NCI-H226 (cell line): Measurements from ENCODE around the gene CDH3.

Source experiments
- DNase-seq: peaks from one replicate; pipeline ENCODE4 v3.0.0-alpha.2; 2015

Gene CDH3

GRCh38 chr16:68652659-68653058 is 7.5 kb downstream of the CDH3 start:
- no peak for DNase-seq

GRCh38 chr16:68655806-68656205 is 10.7 kb downstream of the CDH3 start:
- DNase-seq = no peak

GRCh38 chr16:68656751-68657150 is 11.6 kb downstream of the CDH3 start:
- no peak for DNase-seq

- peak; percentile 88 for DNase-seq
Observed at GRCh38 chr16:68658341-68658973, 13.3 kb downstream of the CDH3 start.

GRCh38 chr16:68658974-68659360 is 13.9 kb downstream of the CDH3 start:
- no peak for DNase-seq

GRCh38 chr16:68659412-68660358 is 14.6 kb downstream of the CDH3 start:
- DNase-seq = no peak

GRCh38 chr16:68660359-68660795 is 15.3 kb downstream of the CDH3 start:
- peak; percentile 39 for DNase-seq

- no peak for DNase-seq
Observed at GRCh38 chr16:68662035-68662434, 16.9 kb downstream of the CDH3 start.

GRCh38 chr16:68664297-68664696 is 19.2 kb downstream of the CDH3 start:
- no peak for DNase-seq

- DNase-seq = no peak
Observed at GRCh38 chr16:68665501-68665900, 20.4 kb downstream of the CDH3 start.

GRCh38 chr16:68668266-68668665 is 23.2 kb downstream of the CDH3 start:
- peak; percentile 61 for DNase-seq

- peak; percentile 64 for DNase-seq
Observed at GRCh38 chr16:68676113-68676860, 31.2 kb downstream of the CDH3 start.

- no peak for DNase-seq
Observed at GRCh38 chr16:68681038-68681437, 35.9 kb downstream of the CDH3 start.

- DNase-seq = no peak
Observed at GRCh38 chr16:68685685-68686478, 40.8 kb downstream of the CDH3 start.

- no peak for DNase-seq
Observed at GRCh38 chr16:68686905-68687304, 41.8 kb downstream of the CDH3 start.

- DNase-seq = no peak
Observed at GRCh38 chr16:68689921-68690320, 44.8 kb downstream of the CDH3 start.

- DNase-seq = no peak
Observed at GRCh38 chr16:68695575-68695974, 50.5 kb downstream of the CDH3 start.

GRCh38 chr16:68696514-68696913 is 51.4 kb downstream of the CDH3 start:
- no peak for DNase-seq

- no peak for DNase-seq
Observed at GRCh38 chr16:68698091-68698490, 53.0 kb downstream of the CDH3 start.

- peak; percentile 28 for DNase-seq
Observed at GRCh38 chr16:68700120-68700519, 55.0 kb downstream of the CDH3 start.

GRCh38 chr16:68700831-68701230 is 55.7 kb downstream of the CDH3 start:
- no peak for DNase-seq

GRCh38 chr16:68704232-68704867 is 59.2 kb downstream of the CDH3 start:
- peak; percentile 65 for DNase-seq
